ENCODE results near the gene TBC1D3B.
"Not testable (repeated sequence)": the region's sequence is repeated elsewhere in the genome, so short reads cannot be mapped to it uniquely, and the experiment has no call there.

The TBC1D3B gene

GRCh38 chr17:36127199-36127893, 49.1 kb downstream of the TBC1D3B start:
- DNase-seq: no peak

- no peak for DNase-seq
Observed at GRCh38 chr17:36124879-36125824, 51.3 kb downstream of the TBC1D3B start.

- DNase-seq: no peak
Observed at GRCh38 chr17:36123431-36123830, 53.0 kb downstream of the TBC1D3B start.

GRCh38 chr17:36121099-36121498, 55.3 kb downstream of the TBC1D3B start:
- not testable (repeated sequence) for DNase-seq

GRCh38 chr17:36120221-36120620, 56.2 kb downstream of the TBC1D3B start:
- DNase-seq: no peak

- DNase-seq: no peak
Observed at GRCh38 chr17:36118477-36119353, 57.7 kb downstream of the TBC1D3B start.

GRCh38 chr17:36117505-36118382, 58.7 kb downstream of the TBC1D3B start:
- no peak for DNase-seq

All from NCI-H2081 treated with DMSO at 0.1 percent for 48 hours (cell line).